Stimulated activated CD4-positive, alpha-beta T cell treated with anti-CD3 and anti-CD28 coated beads, Interleukin-4, amount 100 ng/mL, for 1 hour (primary cell): ENCODE results near the gene TP53AIP1.

Experiments used
- DNase-seq: peaks from one replicate; pipeline ENCODE4 v3.0.0-alpha.2; 2020

TP53AIP1 gene

GRCh38 chr11:128904656-128905344 is 37.9 kb downstream of the TP53AIP1 start:
- no peak for DNase-seq

DNA sequence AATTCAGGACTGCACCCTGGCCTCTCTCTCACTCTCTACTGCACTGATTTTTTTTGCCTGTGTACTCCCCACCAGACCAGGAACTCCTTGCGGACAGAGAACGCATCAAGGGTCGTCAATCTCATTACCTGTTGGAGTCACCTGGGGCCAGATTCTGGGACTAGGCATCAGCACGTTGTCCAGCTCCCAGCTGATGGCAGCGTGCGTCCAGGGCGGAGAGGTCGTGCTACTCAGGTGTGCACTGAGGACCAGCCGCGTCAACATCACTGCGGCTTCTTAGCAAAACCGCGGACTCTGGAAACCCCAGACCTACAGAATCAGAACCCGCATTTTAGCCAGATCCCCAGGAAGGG is 38.4 kb downstream of the TP53AIP1 start:
- no peak for DNase-seq

- DNase-seq, result no peak
These were observed 39.2 kb downstream of the TP53AIP1 start for GRCh38 chr11:128903248-128904061.

GRCh38 chr11:128902515-128903066 is 40.1 kb downstream of the TP53AIP1 start:
- DNase-seq, result no peak

DNA sequence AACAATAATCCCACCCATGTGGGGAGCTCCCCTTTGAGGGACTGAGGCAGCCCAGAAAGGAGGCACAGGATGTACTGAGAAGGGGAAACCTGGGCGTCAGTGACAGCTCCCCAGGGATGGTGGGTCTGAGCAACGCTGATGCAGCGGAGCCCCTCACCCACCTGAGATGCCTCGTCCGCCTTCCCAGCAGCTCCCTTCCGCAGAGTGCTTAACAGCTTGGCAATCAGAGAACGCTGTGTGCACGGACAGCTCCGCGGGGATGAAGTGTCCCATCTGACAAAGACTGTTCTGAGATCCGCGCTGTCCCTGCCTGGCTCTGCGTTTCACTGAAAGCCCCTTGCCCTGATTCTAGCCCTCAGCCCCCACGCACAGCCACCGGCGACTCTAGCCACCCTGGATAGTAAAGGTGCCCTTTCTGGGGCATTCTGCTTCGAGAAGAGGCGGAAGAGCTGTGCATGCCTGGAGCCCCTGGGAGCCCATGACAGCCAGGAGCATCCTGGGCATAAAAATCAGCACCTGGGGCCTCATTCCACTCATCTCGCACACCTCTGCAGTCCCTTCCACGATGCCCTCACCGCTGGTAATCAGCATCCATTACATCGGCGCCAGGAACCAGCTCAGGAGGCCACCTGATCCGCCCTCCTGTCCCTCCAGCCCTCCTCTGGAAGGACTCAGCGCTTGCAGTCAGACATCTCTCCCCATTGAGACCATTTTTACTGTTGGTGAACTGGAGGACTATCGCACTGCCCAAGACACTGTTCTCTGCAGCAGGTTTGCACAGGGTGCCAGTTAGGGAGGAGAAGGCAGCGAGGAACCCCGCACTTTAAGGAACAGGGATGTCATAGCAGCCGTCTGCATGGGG is 40.8 kb downstream of the TP53AIP1 start:
- DNase-seq, result no peak

DNA sequence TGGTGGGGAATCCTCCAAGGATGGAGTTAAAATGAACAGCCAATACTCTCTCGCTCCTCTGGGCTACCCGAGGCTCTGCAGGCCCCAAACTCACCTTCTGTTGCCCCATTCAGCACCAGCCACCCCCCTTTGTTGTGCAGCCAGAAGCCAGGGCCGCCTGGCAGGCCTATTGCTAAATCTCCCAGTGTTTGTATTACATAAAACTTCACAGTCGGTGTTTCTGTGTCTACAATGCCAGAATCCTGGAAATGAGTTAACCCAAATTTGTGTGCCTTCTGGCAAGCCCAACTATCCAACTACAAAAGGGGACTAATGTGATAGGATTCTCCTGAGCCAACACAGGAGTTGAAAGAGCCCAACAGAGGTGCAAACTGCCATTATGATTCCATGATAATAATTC is 42.2 kb downstream of the TP53AIP1 start:
- DNase-seq, result no peak

DNA sequence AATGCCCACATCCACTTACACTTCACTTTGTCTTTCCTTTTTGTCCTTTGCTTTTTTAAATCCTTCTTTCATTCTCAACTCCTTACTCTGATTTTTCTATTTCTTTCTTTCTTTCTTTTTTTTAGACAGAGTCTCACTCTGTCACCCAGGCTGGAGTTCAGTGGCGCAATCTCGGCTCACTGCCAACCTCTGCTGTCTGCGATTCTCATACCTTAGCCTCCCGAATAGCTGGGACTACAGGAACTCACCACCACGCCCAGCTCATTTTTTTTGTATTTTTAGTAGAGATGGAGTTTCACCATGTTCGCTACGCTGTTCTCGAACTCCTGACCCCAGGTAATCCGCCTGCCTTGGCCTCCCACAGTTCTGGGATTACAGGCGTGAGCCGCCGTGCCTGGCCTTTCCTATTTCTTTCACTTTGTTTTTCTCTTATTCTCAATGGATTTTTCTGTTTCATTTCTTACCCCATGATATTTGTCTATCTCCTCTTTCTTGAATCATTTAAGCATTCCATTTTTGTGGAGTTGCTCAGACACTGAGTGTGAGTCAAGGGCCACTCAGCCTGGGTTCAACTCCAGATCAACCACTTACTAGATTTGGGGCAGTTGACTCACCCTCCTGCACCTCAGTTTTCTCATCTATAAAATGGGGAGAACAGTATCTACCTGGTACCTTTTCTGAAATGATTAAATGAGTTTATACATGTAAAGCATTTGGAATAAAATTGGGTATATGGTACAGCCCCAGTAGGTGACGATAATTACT is 43.9 kb downstream of the TP53AIP1 start:
- DNase-seq, result no peak

DNA sequence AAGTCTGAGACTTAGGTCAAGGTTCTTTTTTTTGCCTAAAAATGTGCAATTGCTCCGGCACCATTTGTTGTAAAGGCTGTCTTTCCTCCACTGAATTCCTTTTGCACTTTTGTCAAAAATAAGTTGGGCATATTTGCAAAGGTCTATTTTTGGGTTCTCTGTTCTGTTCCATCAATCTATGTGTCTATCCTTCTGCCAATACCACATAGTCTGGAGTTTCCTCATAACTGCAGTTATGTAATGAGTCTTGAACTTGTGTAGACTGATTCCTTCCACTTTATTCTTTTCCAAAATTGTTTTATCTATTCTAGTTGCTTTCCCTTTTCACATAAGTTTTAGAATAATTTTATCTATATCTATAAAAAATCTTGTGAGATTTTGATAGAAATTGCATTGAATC is 44.8 kb downstream of the TP53AIP1 start:
- no peak for DNase-seq

DNA sequence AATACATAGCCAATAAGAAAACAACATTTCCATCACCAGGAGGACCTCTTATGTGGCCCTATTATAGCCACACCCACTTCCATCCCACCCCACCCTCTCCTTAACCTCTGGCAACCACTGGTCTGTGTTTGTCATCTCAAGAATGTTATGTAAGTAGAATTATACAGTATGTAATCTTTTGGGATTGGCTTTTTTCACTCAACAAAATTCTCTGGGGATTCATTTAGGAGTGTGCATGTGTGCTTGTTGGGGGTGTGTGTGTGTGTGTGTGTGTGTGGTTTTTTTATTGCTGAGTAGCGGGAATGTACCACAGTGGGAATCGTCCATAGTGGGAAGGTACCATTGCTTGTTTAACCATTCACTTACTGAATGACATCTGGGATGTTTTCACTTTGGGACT is 46.3 kb downstream of the TP53AIP1 start:
- no peak for DNase-seq

DNA sequence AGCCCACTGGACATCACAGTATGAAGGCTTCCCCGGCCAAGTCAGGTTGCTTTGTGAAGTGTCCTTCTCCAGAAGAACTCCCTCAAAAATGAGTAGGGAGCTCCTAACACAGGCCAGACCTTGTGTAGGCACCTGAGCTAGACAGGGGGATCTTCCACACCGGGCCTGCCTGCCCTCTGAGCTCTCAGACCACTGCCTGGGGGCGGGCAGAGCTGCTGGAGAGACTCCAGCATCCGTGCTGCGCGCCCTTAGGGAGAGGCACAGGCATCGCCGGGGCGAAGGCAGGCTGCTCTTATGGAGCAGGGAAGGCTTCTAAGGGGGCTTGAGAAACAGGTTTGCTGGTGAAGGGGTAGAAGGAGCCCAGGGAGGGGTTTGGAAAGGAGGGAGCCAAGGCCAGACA is 47.1 kb downstream of the TP53AIP1 start:
- no peak for DNase-seq

GRCh38 chr11:128894685-128895084 is 48.0 kb downstream of the TP53AIP1 start:
- DNase-seq, result no peak

DNA sequence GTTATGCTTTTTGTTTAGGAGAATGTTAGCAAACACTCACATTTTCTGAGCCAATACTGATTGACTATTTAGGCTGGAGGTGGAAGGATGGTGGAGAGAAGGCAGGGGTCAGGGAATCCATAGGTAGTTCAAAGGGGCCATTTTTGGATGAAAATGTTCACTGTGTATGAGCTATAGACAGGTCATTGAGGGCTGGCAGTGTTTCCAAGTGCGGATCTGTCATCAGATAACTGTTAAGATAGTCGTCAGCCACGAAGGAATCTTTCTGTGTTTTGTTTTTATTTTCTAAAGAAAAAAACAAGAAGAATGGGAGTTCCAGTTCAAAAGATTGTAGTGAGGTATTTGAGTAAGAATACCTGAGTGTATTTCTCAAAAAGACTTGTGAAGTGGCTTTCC is 48.4 kb downstream of the TP53AIP1 start:
- no peak for DNase-seq

- no peak for DNase-seq
These were observed 48.9 kb downstream of the TP53AIP1 start for GRCh38 chr11:128893578-128894285.

GRCh38 chr11:128892866-128893565 is 49.7 kb downstream of the TP53AIP1 start:
- no peak for DNase-seq

GRCh38 chr11:128891913-128892398 is 50.7 kb downstream of the TP53AIP1 start:
- DNase-seq, result no peak

GRCh38 chr11:128890543-128891368 is 51.9 kb downstream of the TP53AIP1 start, which contains the start of gene KCNJ5:
Gene KCNJ5, plus strand, starts transcription at chr11:128891356. Its CDS starts 19,918 bp downstream, at chr11:128911274.
- DNase-seq, result no peak

DNA sequence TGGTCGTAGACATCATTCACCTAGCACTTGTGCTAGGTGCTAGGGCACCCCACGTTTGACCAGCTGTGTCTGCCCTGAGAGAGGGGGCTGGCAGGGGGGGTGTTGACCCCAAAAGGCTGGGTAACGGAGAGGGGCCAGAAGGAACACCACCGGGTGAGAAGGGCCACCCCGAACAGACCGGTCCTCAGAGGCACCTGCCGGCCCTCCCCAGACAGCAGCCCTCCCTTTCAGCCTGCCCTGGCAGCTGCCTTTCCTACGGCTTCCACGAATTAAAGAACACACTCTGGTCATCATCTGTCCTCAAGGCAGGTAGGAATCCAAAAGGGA is 52.5 kb downstream of the TP53AIP1 start:
- no peak for DNase-seq

DNA sequence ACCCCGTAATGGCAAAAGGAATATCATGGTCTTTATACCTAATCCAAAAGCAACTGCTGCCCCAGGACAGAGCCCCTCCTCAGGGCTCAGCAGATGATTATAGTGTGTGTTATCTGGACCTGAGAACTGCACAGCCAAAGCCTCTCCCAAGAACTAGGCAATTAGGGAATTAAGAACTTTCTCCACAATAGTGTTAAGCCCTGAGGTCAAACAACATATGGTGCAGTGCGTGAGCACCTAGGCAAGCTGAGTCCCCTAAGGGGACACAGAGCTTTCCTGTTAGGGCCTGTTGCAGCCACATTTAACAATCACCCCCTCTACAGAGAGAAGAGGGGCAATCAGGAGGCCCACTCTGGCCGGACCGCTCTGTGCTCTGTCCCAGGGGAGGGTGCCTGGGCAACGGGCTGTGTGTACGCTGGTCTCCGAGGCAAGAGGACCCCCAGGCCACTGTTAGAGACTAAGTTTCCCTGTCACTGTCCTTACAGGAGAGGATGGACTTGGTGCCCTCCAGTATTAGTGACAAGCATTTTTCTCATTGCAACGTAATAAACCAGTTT is 52.9 kb downstream of the TP53AIP1 start:
- DNase-seq, result no peak
